Measurements from ENCODE around the gene PPIF. TPM values are rescaled to one million over a fixed set of nuclear protein-coding genes. Genes with fewer than 3 reads are reported as not detected.

The PPIF gene
- total and polyA plus RNA-seq, 2 donors (not counting 3 experiments of a cell fraction or from before 2014, with no cell fraction given) = 50.7 to 51.2 TPM

DNA sequence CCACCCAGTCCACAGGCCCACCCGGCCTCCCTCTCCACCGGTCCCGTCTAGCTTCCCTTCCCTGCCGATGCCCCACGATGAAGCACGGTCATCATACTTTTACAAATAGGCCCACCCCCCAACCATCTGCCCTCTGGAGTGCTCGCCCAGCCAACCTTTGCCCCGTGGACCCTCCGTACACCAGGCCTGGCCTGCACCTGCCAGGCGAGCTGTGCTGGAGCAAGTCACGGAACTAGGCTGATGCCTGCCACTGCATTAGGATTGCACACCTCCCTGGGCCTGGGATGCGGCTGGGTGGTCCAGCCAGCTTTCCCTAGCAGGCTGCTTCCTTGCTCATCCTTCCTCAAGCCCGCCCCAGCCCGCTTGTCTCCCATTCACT lies 44.7 kb downstream of the PPIF start:
- Histone ChIP-seq H3K27me3 (ENCODE audit: control insufficient read depth in 2 of 2, insufficient read depth in 2 of 2, low read length in 2 of 2) (no peaks in the 10 kb centered on the region), H4K20me1 (replicated peaks; ENCODE audit: control insufficient read depth, extremely low read depth, insufficient read depth, low read length) (no peaks in the 10 kb centered on the region), H3K4me3 (replicated peaks in 1 of 3; ENCODE audit: insufficient read depth in 1 of 3, low read depth in 1 of 3, low read length in 3 of 3) (no peak overlapping the region), H3K27ac (ENCODE audit: insufficient read depth, low read depth, low read length) (no peak overlapping the region), H3K36me3 (ENCODE audit: control insufficient read depth in 2 of 2, extremely low read depth in 1 of 2, insufficient read depth in 2 of 2, low read length in 2 of 2) (no peaks in the 10 kb centered on the region), H3K9ac (replicated peaks; ENCODE audit: extremely low read depth, insufficient read depth, low read length) (no peak overlapping the region), H3K9me1 (replicated peaks; ENCODE audit: control insufficient read depth, extremely low read depth, insufficient read depth, low read length) (no peaks in the 10 kb centered on the region), H2AFZ (ENCODE audit: low read depth, low read length) (no peak overlapping the region), H3K4me2 (ENCODE audit: insufficient read depth, low read length) (no peak overlapping the region), H3K79me2 (ENCODE audit: control insufficient read depth, insufficient read depth, low read length) (no peaks in the 10 kb centered on the region), H3K4me1 (ENCODE audit: control insufficient read depth, extremely low read depth, insufficient read depth, low read length) (no peaks in the 10 kb centered on the region), H3K9me3 (replicated peaks; ENCODE audit: control insufficient read depth, insufficient read depth, low read length) (no peaks in the 10 kb centered on the region)
- no TSS peak for BruUV-seq (replicated peaks)
- intact Hi-C loops (cut with micrococcal nuclease) = no loop called here
- FAIRE-seq (no peak), DNase-seq (ENCODE audit: low read depth, low spot score) (no peak)
- TF ChIP-seq MYC (IDR thresholded peaks at IDR 0.05; ENCODE audit: low read depth, low read length) = no peak
- TF ChIP-seq GATA2 (IDR thresholded peaks at IDR 0.05; ENCODE audit: insufficient read depth, insufficient read length, low read depth, low read length) = no peak
- TF ChIP-seq, protein P1, sequence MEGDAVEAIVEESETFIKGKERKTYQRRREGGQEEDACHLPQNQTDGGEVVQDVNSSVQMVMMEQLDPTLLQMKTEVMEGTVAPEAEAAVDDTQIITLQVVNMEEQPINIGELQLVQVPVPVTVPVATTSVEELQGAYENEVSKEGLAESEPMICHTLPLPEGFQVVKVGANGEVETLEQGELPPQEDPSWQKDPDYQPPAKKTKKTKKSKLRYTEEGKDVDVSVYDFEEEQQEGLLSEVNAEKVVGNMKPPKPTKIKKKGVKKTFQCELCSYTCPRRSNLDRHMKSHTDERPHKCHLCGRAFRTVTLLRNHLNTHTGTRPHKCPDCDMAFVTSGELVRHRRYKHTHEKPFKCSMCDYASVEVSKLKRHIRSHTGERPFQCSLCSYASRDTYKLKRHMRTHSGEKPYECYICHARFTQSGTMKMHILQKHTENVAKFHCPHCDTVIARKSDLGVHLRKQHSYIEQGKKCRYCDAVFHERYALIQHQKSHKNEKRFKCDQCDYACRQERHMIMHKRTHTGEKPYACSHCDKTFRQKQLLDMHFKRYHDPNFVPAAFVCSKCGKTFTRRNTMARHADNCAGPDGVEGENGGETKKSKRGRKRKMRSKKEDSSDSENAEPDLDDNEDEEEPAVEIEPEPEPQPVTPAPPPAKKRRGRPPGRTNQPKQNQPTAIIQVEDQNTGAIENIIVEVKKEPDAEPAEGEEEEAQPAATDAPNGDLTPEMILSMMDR (IDR thresholded peaks at IDR 0.05; ENCODE audit: extremely low read depth in 1 of 2, insufficient read depth in 1 of 2, low read depth in 1 of 2, low read length in 2 of 2) = no peak
- no peak for TF ChIP-seq POLR2AphosphoS5 (IDR thresholded peaks at IDR 0.05; ENCODE audit: insufficient read depth, low read depth, low read length)
- TF ChIP-seq EZH2 (IDR thresholded peaks at IDR 0.05; ENCODE audit: borderline replicate concordance, low read depth, low read length, severe bottlenecking) = no peak
- no peak for TF ChIP-seq FOS (IDR thresholded peaks at IDR 0.05; ENCODE audit: borderline replicate concordance, insufficient read depth, low read length)
- TF ChIP-seq, protein P2, sequence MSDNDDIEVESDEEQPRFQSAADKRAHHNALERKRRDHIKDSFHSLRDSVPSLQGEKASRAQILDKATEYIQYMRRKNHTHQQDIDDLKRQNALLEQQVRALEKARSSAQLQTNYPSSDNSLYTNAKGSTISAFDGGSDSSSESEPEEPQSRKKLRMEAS (IDR thresholded peaks at IDR 0.05; ENCODE audit: insufficient read depth, insufficient read length) = no peak
- no peak for TF ChIP-seq POLR2A (IDR thresholded peaks at IDR 0.05; ENCODE audit: low read depth, low read length)
- no peak for TF ChIP-seq JUN (IDR thresholded peaks at IDR 0.05; ENCODE audit: borderline replicate concordance, insufficient read depth, insufficient read length, low read depth)
- ChIA-PET CTCF (interaction anchor here (1.3 to 2.3 kb wide), 3 partner anchors 17 to 76 kb away, joined by 3 to 16 read pairs (median 7); no protein-coding TSS in a partner anchor), POLR2A (no interaction called here)
- dilution Hi-C loops (cut with MboI; ENCODE audit: extremely low pct_ligation_motif_present, low sequenced_read_pairs) = no loop called here
